Cardiac fibroblast (primary cell): Measurements from ENCODE around the gene SP5.

Experiments
- DNase-seq, 2 donors: peaks; one replicate each; pipeline versions ENCODE4 v3.0.0 to v3.0.0-alpha.2; 2010; ENCODE audit warnings: low read depth in 2 of 2
- H3K4me3 ChIP-seq, 2 donors: replicated peaks in 1 of 2; 1 replicate in 1 of 2; 2 replicates in 1 of 2; pipeline ENCODE4 v1.5.1; 2011; ENCODE audit warnings: low read depth in 2 of 2, low read length in 2 of 2, mild to moderate bottlenecking in 2 of 2, moderate library complexity in 1 of 2
- TF ChIP-seq, protein P1 (sequence below): IDR thresholded peaks from one replicate; pipeline ENCODE4 v1.5.1; 2011; ENCODE audit warnings: low read depth, mild to moderate bottlenecking, low read length, inconsistent platforms

SP5 gene

DNA sequence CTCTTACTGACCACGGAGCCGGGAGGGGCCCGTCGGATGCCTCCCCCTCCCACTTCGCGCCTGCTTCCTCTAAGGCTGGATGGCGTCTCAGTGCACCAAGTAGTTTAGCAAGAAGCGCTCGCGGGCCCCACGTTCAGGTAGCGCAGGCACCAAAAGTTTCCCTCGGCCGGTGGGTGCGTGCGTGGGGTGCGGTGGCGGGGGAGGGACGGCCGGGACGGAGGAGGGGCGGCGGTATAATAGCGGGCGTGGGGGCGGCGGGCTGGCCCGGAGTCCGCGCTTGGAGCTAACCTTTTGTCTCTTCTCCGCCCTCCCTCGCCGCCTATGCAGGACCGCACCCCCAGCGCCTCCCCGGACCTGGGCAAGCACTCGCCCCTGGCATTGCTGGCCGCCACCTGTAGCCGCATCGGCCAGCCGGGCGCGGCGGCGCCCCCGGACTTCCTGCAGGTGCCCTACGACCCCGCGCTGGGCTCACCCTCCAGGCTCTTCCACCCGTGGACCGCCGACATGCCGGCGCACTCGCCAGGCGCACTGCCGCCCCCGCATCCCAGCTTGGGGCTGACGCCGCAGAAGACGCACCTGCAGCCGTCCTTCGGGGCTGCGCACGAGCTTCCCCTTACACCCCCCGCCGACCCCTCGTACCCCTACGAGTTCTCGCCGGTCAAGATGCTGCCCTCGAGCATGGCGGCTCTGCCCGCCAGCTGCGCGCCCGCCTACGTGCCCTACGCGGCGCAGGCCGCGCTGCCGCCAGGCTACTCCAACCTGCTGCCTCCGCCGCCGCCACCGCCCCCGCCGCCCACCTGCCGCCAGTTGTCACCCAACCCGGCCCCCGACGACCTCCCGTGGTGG is 1.0 kb downstream of the SP5 start:
- TF ChIP-seq, protein P1, sequence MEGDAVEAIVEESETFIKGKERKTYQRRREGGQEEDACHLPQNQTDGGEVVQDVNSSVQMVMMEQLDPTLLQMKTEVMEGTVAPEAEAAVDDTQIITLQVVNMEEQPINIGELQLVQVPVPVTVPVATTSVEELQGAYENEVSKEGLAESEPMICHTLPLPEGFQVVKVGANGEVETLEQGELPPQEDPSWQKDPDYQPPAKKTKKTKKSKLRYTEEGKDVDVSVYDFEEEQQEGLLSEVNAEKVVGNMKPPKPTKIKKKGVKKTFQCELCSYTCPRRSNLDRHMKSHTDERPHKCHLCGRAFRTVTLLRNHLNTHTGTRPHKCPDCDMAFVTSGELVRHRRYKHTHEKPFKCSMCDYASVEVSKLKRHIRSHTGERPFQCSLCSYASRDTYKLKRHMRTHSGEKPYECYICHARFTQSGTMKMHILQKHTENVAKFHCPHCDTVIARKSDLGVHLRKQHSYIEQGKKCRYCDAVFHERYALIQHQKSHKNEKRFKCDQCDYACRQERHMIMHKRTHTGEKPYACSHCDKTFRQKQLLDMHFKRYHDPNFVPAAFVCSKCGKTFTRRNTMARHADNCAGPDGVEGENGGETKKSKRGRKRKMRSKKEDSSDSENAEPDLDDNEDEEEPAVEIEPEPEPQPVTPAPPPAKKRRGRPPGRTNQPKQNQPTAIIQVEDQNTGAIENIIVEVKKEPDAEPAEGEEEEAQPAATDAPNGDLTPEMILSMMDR: no peak
- DNase-seq: no peak
- H3K4me3 ChIP-seq: no peak overlapping the region

DNA sequence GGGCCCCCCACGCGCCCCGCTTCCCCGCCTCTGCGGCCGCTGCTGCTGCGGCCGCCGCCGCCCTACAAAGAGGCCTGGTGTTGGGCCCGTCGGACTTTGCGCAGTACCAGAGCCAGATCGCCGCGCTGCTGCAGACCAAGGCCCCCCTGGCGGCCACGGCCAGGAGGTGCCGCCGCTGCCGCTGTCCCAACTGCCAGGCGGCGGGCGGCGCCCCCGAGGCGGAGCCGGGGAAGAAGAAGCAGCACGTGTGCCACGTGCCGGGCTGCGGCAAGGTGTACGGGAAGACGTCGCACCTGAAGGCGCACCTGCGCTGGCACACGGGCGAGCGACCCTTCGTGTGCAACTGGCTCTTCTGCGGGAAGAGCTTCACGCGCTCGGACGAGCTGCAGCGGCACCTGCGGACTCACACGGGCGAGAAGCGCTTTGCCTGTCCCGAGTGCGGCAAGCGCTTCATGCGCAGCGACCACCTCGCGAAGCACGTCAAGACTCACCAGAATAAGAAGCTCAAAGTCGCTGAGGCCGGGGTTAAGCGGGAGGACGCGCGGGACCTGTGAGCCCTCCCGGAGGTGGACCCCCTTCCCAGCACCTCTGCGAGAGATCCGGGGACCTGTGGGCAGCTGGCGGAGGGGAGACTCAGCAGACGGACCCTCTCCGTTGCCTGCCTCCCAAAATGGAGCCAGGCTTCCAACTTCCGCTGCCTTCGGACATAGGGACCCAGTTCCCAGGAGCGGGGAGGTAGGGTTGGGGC is 1.9 kb downstream of the SP5 start:
- DNase-seq: peak; percentile 24 to 32
- TF ChIP-seq, protein P1: peak; percentile 17
- no peak overlapping the region for H3K4me3 ChIP-seq

DNA sequence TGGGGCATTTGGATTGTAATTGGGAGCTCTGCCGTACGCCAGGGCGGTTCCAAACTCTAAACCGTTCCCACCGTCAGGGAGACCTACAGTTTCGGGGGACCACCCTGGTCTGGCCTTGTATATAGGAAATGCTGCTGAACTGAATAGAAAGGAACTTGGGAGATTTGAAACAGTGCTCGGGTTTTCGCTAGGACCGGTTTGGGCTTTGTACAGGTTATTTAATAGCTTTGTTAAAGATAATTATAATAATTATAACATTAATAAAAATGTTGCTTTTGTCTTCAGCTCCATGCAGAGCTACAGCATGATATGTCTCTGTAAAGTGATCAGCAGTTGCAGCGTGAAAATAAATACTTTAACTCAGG is 2.4 kb downstream of the SP5 start:
- no peak overlapping the region for H3K4me3 ChIP-seq
- TF ChIP-seq, protein P1: no peak
- no peak for DNase-seq

DNA sequence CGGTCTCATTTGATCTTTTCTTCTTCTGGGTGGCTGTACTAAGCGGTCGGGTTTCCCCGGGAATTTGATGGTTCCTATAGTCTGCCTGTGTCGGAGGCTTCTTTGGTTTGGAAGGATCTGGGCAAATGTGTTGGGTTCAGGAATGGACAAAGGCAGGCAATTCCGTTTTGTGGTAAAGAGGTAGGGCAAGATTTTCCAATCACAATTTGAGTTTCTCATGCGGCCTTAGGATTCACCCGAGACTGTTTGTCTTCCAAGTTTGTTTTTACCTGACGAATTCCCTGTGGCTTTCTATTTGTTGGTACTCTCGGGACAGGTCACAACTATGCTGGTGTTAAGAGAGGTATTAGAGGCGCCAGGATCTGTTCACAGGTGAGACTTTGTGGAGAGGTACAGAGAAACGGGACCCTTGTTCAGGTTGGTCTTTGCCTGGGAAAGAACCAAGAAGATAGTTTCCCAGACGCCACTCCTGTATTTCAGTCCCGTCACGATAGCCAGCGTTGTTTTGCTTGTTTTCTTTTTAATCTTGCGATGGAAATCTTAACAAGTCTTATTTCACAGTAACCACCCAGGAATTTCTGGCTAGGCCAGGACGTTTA is 3.0 kb downstream of the SP5 start:
- no peak overlapping the region for H3K4me3 ChIP-seq
- no peak for DNase-seq
- TF ChIP-seq, protein P1: no peak

DNA sequence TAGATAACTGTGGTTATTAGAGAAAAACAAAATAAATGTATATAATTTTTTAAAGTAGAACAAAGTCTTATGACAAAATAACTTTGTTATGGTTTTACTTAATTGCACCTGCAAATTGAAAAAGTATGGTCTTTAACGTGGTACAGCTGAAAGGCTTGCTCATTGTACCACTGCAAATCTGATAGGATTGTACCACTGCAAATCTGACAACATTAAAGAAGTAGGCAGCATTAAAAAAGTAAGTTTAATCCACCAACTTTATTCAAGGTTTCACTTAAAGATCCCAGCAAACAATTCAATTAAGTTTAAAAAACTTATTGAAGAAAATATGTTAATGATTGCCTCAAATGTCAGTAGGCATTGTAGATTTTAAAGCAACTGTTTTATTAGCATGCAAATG is 4.7 kb downstream of the SP5 start:
- no peak overlapping the region for H3K4me3 ChIP-seq
- no peak for DNase-seq
- TF ChIP-seq, protein P1: no peak

DNA sequence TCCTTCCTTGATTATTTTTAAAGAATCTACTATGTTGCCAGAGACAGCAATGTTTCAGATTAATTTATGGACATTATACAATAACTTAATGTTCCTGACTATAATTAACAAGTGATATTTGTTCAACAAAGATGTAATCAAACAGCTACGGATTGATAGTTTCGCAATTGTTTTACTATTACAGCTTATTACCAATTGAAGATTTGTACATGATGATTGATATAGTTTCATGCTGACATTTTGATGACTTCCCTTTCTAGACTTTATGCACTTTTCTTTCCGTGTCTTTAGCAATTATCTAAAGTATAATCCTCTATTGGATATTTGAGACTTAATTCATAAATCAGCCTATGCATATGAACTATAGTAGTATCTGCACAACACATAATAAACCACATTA is 6.5 kb downstream of the SP5 start:
- no peak overlapping the region for H3K4me3 ChIP-seq
- TF ChIP-seq, protein P1: no peak
- no peak for DNase-seq
